Medulla oblongata (tissue), 1 donor: ENCODE measurements around the gene DNTT.

ENCODE experiments used
- DNase-seq: peaks from one replicate; pipeline ENCODE4 v3.0.0-alpha.2; 2015; ENCODE audit errors: extremely low spot score

Gene DNTT

DNA sequence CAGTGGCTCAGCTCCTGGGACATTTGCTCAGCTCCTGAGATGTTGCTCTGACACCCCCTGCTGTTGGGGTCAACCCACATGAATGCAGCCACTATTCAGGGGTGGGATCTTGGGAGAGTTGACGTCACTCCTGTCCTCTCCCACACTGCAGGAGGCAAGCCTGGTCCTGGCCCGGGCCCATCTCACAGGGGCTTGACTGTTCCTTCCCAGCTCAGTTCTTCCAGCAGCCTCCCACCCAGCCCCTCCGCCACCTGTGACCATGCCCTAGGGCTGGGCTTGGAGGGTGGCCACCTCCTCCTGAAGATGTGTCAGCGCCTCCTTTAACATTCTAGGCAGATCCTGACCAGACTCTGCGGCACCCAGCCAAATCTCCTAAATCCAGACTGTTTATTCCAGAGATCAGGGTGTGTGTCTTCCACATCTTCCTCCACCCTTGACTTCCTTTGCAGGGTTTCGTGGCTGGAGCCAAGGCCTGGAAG lies 73.6 kb downstream of the DNTT start:
- DNase-seq: no peak

DNA sequence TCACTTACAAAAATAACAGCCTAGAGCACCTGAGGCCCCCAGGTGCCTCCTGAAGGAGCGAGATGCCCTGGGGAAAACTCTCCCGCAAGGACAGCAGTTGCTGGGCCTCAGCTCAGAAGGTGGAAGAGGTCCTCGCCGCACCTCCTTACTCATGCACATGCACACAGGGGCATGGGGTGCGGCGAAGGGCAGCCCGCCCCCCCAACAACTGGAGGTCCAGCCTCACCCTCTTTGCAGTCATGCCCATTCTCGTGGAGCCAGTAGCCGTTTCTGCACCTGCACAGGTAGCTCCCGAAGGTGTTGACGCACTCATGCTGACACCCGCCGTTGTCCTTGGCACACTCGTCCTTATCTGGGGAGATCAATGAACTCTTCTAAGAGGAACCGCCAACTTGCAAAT lies 74.5 kb downstream of the DNTT start:
- no peak for DNase-seq

DNA sequence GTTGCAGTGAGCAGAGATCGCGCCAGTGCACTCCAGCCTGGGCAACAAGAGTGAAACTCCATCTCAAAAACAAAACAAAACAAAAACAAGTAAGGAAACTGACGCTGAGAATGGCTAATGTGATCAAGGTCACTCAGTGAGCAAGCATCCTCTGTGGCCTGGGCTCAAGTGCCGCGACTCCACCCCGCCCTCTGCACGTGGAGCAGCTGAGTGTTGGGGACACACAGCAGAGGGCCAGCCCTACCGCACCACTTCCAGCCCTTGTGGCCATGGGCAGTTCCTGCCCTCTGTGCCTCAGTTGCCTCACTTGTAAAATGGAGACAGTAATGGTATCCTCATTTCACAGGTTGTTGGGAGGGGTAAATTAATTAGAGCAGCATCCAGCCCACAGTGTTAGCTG lies 75.5 kb downstream of the DNTT start:
- no peak for DNase-seq

DNA sequence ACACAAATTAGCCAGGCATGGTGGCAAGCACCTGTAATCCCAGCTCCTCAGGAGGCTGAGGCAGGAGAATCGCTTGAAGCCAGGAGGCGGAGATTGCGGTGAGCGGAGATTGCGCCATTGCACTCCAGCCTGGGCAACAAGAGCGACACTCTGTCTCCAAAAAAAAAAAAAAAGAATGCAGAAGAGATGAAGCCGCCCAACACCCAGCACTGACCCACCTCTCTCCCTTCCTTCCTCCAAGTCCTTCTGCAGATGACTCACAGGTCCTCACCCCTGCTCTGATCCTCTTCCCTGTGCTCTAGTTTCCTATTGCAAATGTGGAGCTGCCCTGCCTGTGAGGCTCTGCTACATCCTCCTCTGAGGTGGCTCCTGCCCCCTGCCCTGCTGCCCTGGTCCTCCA lies 76.6 kb downstream of the DNTT start:
- DNase-seq: no peak

DNA sequence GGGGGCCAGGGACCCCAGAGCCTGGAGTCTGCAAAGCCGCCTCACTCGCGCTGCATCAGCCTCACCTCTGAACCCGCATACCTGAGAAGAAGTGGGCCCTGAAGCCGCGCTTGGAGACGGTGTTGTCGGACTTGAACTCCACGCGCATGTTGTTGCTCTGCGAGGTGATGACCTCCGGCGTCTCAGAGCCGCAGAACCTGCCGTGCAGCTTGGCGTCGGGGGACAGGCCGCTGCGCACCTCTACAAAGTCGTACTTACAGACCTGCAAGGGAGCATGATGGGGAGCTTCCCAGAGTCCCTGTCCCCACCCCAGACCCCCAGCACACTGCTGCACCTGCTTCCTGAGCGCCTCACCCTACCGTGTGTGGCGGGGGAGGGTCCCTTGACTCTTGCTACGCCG lies 80.3 kb downstream of the DNTT start:
- DNase-seq: no peak

DNA sequence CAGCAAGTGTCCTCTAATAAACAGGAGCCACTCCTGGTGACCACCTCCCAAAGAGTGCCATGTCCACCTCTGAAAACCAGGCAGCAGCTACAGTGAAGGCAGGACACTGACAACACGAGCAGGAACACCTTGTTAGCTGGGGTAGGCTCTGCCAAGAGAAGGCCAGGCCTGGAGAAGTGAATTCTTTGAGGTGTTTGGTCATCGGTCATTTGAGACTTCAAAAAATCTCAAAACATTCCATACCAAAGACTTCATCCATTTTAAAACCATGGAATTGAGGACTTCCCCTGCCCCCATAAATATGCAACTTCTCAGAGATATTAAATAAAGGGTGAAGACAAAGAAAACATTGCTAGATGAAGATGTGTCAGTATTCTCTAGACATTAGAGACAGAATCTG lies 82.9 kb downstream of the DNTT start:
- no peak for DNase-seq

DNA sequence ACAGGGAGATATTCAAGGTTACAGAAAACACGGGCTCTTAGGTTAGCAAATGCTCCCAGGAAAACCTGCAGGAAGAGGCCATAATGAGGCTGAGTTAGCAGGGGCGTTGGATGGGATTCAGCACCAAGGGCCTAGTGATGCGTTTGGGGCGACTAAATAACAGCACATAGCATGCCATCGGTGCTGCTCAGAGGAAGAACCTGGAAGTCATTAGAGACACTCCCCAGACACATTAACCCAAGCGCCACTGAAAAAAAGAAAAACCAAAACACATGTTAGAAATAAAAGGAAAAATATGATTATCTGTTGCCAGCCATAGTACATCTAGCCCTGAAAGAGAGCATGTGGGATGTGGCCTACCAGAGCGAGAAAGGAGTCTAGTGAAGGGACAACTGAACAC lies 83.4 kb downstream of the DNTT start:
- DNase-seq: no peak
